ENCODE results near the gene TBC1D16. TPM values are rescaled to one million over a fixed set of nuclear protein-coding genes. Genes with fewer than 3 reads are reported as not detected.

Gene TBC1D16
- total RNA-seq, 1 donor, result 37.8 TPM

DNA sequence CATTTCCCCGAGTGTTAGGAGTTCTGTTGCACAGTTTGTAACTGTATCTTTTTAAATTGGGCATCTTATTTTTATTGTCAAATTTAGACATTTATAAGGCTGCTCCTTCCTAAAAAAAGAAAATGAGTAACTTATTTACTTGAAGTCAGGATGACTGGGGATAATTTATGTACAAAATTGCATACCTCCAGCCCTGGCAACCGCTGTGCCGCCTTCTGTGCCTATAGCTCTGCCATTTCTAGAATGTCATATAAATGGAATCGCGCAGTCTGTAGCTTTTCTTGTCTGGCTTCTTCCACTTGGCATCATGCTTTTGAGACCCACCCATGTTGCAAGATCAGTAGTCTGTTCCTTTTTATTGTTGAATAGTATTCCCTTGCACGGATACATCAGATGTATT, 36.7 kb upstream of the TBC1D16 start:
- TF ChIP-seq, protein P1, sequence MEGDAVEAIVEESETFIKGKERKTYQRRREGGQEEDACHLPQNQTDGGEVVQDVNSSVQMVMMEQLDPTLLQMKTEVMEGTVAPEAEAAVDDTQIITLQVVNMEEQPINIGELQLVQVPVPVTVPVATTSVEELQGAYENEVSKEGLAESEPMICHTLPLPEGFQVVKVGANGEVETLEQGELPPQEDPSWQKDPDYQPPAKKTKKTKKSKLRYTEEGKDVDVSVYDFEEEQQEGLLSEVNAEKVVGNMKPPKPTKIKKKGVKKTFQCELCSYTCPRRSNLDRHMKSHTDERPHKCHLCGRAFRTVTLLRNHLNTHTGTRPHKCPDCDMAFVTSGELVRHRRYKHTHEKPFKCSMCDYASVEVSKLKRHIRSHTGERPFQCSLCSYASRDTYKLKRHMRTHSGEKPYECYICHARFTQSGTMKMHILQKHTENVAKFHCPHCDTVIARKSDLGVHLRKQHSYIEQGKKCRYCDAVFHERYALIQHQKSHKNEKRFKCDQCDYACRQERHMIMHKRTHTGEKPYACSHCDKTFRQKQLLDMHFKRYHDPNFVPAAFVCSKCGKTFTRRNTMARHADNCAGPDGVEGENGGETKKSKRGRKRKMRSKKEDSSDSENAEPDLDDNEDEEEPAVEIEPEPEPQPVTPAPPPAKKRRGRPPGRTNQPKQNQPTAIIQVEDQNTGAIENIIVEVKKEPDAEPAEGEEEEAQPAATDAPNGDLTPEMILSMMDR (IDR thresholded peaks at IDR 0.05; ENCODE audit: insufficient read depth, low read length), result no peak
- DNase-seq (ENCODE audit: low read depth), result no peak
- no peak overlapping the region for H3K4me3 ChIP-seq (ENCODE audit: low read depth, low read length)

DNA sequence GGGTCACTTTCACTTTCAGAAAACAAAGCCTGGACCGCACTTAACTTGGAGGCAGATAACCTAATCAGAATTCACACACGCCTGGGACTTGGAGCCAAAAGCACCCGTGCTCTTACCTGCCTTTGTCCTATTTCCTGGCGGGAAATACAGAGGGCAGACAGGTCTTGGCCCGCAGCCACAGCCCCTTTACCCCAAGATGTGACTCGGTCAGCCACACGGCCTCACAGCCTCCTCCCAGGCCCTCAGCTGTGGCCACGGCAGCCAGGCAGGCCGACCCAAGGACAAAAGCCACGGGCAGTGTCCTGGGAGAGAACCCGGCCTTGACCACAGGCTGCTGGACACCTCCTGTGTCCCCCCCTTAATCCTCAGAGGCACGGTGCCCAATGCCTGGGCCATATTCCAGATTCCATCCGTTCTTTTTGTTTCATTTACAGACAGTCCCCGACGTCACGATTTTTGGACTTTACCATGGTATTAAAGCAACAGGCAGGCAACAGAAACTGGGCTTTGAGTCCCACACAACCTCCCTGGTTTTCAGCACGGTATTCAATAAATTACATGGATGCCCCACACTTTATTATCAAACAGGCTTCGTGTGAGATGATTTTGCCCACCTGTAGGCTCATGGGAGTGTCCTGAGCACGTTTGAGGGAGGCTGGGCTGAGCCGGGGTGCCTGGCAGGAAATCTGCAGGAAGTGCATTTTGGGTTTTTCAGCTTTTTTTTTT, 35.6 kb upstream of the TBC1D16 start:
- DNase-seq (ENCODE audit: low read depth), result peak; percentile 86
- TF ChIP-seq, protein P1 (IDR thresholded peaks at IDR 0.05; ENCODE audit: insufficient read depth, low read length), result no peak
- H3K4me3 ChIP-seq (ENCODE audit: low read depth, low read length), result peak overlapping the region; percentile 60

DNA sequence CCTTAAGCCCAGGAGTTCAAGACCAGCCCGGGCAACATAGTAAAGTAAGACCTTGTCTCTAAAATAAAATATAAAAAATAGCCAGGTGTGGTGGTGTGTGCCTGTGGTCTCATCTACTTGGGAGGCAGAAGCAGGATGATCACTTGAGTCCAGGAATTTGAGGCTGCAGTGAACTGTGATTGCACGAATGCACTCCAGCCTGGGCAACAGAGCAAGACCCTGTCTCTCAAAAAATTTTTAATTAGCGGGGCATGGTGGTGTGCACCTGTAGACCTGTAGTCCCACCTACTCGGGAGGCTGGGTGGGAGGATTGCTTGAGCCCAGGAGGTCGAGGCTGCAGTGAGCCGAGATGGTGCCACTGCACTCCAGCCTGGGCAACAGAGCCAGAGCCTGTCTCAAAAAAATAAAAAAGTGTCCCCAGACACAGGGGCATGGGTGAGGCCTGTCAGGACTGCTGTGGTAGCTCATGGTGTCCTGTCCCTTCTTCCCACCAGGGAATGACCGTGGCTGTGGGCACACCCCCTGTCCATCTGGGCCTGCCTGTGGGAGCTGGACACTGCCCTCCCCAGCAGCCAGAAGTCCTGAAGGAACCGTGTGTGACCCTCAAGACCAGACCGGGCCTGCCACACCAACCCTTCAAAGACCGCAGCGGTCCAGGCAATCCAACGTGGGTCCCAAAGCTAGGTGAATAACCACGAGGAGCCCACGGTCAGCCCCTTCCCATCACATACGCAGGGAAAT, 34.9 kb upstream of the TBC1D16 start:
- no peak for DNase-seq (ENCODE audit: low read depth)
- TF ChIP-seq, protein P1 (IDR thresholded peaks at IDR 0.05; ENCODE audit: insufficient read depth, low read length), result no peak

DNA sequence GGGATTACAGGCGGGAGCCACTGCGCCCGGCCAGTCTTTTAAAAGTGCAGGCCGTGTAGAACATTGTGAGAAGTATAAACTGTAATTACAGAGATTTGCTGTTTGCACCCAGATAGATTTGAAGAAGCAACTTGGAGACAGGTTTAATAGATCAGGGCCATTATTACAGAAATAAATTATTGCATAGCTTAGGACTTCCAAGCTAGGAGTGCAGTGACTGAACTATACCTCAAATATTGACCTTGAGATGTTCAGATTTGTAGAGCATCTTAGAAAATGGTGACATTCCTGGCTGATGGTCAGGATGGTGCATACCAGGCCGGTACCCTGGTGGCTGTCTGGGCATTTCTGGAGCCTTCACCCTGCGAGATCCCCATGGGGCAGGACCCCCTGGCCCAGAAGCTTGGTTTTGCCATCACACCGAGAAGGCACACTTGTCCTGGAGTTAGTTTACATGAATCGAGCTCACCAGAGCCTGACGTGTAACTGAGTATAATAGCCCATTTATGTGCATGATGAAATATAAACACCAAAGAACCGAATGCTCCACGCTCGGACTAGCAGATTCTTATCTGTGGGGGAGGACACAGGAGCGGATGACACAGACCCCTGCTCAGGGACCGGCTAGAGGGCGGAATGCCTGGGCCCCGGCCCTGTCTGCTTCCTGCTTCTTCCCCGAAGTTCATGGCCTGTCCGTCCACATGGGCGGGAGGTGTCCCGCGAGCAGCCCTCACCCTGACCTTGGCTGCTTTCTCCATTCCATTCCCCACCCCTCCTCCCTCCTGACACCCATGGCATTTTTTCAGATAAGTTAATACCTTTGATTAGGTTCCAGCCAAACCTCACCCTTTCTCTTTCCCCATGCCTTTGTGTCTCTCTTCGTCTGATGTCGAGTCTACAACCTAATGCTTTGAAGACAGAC, 32.9 kb upstream of the TBC1D16 start:
- H3K4me3 ChIP-seq (ENCODE audit: low read depth, low read length), result peak overlapping the region; percentile 25
- TF ChIP-seq, protein P1 (IDR thresholded peaks at IDR 0.05; ENCODE audit: insufficient read depth, low read length), result no peak
- DNase-seq (ENCODE audit: low read depth), result peak; percentile 87

More for the DNA sequence above, 34.9 kb upstream of the TBC1D16 start:
- peak overlapping the region; percentile 60 for H3K4me3 ChIP-seq (ENCODE audit: low read depth, low read length)

DNA sequence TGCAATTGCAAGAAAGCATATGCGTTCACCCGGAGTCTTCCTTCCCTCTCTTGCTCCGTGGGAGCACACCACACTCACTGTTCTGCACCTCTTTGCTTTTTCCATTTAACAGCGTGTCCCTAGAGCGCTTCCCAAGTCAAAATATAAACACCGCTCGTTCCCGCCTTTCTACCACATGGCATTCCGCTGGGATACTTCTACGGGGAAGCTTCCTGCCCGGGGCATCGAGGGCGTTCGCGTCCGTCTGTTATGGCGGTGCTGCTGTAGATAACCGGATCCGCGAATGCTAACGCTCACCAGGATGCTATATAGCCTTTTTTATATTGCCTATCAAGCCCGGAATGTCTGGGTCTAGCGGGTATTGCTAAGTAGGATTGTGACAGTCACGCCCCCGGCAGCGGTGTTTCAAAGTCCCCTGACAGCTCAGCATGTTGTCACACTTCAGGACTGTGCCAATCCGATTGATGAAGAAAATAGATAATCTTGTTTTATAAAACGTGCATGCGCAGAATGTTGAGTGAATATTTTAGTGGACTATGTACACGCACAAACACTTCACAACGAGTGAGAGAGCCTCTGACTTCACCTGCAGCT, 31.8 kb upstream of the TBC1D16 start:
- no peak for DNase-seq (ENCODE audit: low read depth)

More for the DNA sequence above, 31.8 kb upstream of the TBC1D16 start:
- TF ChIP-seq, protein P1 (IDR thresholded peaks at IDR 0.05; ENCODE audit: insufficient read depth, low read length), result no peak
- no peak overlapping the region for H3K4me3 ChIP-seq (ENCODE audit: low read depth, low read length)

Measured in fibroblast of the aortic adventitia (primary cell).